Measurements from ENCODE around the gene CDYL. TPM values are rescaled to one million over a fixed set of nuclear protein-coding genes. Genes with fewer than 3 reads are reported as not detected.
A peak's percentile ranks its signal among the peaks of the same experiment; 100 is the strongest.

The CDYL gene
- total RNA-seq, 1 donor from 2014 or later: 104 TPM

GRCh38 chr6:4967301-4968030 is 191.3 kb downstream of the CDYL start:
- Mint-ChIP-seq H3K36me3 (no peaks in the 10 kb centered on the region), H3K9me3 (no peaks in the 10 kb centered on the region), H3K27me3 (ENCODE audit: low read depth) (no peaks in the 10 kb centered on the region), H3K4me3 (no peak overlapping the region), H3K27ac (no peak overlapping the region), H3K4me1 (peaks cover 38% of the 10 kb centered on the region)
- no peak for TF ChIP-seq CTCF (IDR thresholded peaks at IDR 0.05; ENCODE audit: unreplicated experiment)
- DNase-seq (ENCODE audit: low spot score in 2 of 2, unreplicated experiment in 2 of 2): peak in 1 of 2 experiments; percentile 17

- H3K36me3 Mint-ChIP-seq: no peaks in the 10 kb centered on the region
- H3K4me3 Mint-ChIP-seq: no peak overlapping the region
- H3K27ac Mint-ChIP-seq: peak overlapping the region; percentile 51
- H3K4me1 Mint-ChIP-seq: peaks cover 44% of the 10 kb centered on the region
- TF ChIP-seq CTCF (IDR thresholded peaks at IDR 0.05; ENCODE audit: unreplicated experiment): no peak
- H3K27me3 Mint-ChIP-seq (ENCODE audit: low read depth): no peaks in the 10 kb centered on the region
- DNase-seq (ENCODE audit: low spot score in 2 of 2, unreplicated experiment in 2 of 2): no peak
- H3K9me3 Mint-ChIP-seq: no peaks in the 10 kb centered on the region
Observed at GRCh38 chr6:4969609-4970285, 193.5 kb downstream of the CDYL start.

- H3K4me3 Mint-ChIP-seq: no peak overlapping the region
- no peaks in the 10 kb centered on the region for H3K9me3 Mint-ChIP-seq
- H3K36me3 Mint-ChIP-seq: no peaks in the 10 kb centered on the region
- no peaks in the 10 kb centered on the region for H3K27me3 Mint-ChIP-seq (ENCODE audit: low read depth)
- no peak for TF ChIP-seq CTCF (IDR thresholded peaks at IDR 0.05; ENCODE audit: unreplicated experiment)
- H3K4me1 Mint-ChIP-seq: peaks cover 37% of the 10 kb centered on the region
- DNase-seq (ENCODE audit: low spot score in 2 of 2, unreplicated experiment in 2 of 2): no peak
- peak overlapping the region; percentile 72 for H3K27ac Mint-ChIP-seq
Observed at GRCh38 chr6:4970739-4971395, 194.7 kb downstream of the CDYL start.

- Mint-ChIP-seq H3K36me3 (peaks cover 5% of the 10 kb centered on the region), H3K27ac (no peak overlapping the region), H3K27me3 (ENCODE audit: low read depth) (no peaks in the 10 kb centered on the region), H3K4me1 (peaks cover 37% of the 10 kb centered on the region), H3K9me3 (peaks cover 7% of the 10 kb centered on the region), H3K4me3 (no peak overlapping the region)
- no peak for TF ChIP-seq CTCF (IDR thresholded peaks at IDR 0.05; ENCODE audit: unreplicated experiment)
- no peak for DNase-seq (ENCODE audit: low spot score in 2 of 2, unreplicated experiment in 2 of 2)
Observed at GRCh38 chr6:4971851-4972250, 195.6 kb downstream of the CDYL start.

- H3K27ac Mint-ChIP-seq: no peak overlapping the region
- H3K9me3 Mint-ChIP-seq: peaks cover 12% of the 10 kb centered on the region
Observed at GRCh38 chr6:4972438-4972837, 196.2 kb downstream of the CDYL start.

More at GRCh38 chr6:4972438-4972837, 196.2 kb downstream of the CDYL start:
- no peaks in the 10 kb centered on the region for H3K27me3 Mint-ChIP-seq (ENCODE audit: low read depth)
- peaks cover 9% of the 10 kb centered on the region for H3K36me3 Mint-ChIP-seq
- no peak overlapping the region for H3K4me3 Mint-ChIP-seq
- no peak for TF ChIP-seq CTCF (IDR thresholded peaks at IDR 0.05; ENCODE audit: unreplicated experiment)
- no peak for DNase-seq (ENCODE audit: low spot score in 2 of 2, unreplicated experiment in 2 of 2)
- H3K4me1 Mint-ChIP-seq: peaks cover 37% of the 10 kb centered on the region
